T47D (cell line): ENCODE data around the gene ZNF428.

Source experiments
- DNase-seq, 2 experiments: peaks; one replicate each; pipeline versions ENCODE4 v3.0.0 to v3.0.0-alpha.2; 2011 to 2012; ENCODE audit warnings: low read depth in 1 of 2, low spot score in 1 of 2
- JUND ChIP-seq: IDR thresholded peaks from 2 replicates; pipeline ENCODE4 v1.6.1; 2012; ENCODE audit warnings: low read depth
- in situ Hi-C: cut with HindIII; loops from 2 replicates; pipeline ENCODE4 v1.10.0; 2016; ENCODE audit warnings: low sequenced_read_pairs, low pct_unique_long_range_greater_than_20kb

The ZNF428 gene

DNA sequence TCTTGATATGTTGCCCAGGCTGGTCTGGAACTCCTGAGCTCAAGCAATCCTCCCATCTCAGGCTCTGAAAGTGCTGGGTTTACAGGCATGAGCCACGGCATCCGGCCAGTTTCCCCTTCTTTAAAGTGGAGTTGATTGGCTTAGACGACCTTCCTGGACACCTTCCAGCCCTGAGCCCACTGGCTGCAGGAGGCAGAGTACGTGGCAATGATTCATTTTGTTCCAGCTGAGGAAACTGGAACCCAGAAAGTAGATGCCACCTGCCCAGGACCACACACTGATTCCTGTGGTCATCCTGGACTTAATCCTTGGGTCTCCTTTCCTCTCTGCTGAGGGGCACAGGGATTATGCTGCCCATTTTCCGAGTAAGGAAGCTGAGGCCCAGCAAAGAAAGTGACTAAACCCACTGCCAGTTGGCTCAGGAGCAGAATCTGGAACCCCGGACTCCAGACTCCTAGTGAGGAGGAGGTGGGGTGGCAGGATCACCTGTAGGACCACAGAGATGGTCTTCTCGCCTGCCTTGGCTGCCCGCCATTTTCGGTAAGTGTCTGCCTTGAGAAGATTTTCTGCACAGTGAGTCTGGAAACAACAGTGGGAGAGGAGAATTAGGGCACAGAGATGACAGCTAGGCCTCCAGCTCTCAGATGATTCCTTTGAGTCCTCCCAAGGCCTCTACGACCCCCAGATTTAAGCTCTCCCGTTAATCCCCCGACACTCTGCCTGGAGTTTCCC is 44.8 kb downstream of the ZNF428 start:
- TF ChIP-seq JUND: no peak
- DNase-seq: no peak
- in situ Hi-C loops: no loop called here

DNA sequence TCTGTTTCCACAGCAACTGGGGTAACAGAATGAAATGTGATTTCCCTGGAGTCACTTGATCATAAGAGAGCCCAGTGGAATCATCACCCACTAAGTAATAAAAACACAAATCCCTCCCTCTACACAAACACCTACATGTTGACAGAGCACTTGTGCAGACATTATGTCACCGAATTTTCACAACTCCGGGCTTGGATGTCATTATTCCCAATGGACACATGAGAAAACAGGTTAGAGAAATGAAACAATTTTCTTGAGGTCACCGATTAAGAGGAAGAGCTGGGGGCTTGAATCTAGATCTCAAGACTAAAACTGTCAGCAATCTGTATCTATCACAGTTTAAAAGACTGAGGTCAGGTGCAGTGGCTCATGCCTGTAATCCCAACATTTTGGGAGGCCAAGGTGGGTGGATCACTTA is 47.2 kb downstream of the ZNF428 start:
- in situ Hi-C loops: no loop called here
- TF ChIP-seq JUND: no peak
- no peak for DNase-seq

DNA sequence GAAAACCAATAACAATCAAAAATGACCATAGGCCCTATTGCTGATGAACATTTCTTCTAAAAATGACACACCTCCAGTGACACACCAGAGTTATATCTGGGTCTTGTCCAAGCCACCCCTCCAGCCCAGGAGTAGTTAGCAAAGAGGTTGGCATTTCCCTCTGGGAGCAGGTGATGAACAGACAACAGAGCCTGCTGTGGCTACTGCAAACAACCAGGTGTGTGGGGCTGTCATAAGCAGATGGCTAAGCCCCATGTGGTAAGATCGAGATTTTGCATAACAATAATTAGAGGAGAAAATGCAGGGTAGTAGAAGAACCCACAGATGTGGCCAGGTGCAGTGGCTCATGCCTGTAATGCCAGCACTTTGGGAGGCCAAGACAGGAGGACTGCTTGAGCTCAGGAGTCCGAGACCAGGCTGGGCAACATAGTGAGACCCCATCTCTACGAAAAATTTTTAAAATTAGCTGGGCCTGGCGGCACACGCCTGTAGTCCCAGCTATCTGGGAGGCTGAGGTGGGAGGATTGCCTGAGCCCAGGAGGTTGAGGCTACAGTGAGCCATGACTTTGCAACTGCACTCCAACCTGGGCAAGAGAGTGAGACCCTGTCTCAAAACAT is 49.1 kb downstream of the ZNF428 start:
- in situ Hi-C loops: no loop called here
- DNase-seq: no peak
- TF ChIP-seq JUND: no peak

DNA sequence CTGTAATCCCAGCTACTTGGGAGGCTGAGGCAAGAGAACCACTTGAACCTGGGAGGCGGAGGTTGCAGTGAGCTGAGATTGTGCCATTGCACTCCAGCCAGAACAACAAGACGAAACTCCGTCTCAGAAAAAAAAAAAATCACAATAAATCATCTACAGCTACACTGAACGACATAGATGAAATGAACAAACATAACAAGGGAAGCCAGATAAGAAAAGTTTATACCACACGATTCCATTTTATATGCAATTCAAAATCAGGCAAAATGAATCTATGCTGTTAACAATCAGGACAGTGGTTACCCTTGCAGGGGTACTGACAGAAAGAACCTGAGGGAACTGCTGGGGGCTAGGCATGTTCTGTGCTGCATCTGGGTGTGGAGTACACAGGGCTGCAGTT is 49.8 kb downstream of the ZNF428 start:
- DNase-seq: no peak
- no peak for TF ChIP-seq JUND
- in situ Hi-C loops: no loop called here

DNA sequence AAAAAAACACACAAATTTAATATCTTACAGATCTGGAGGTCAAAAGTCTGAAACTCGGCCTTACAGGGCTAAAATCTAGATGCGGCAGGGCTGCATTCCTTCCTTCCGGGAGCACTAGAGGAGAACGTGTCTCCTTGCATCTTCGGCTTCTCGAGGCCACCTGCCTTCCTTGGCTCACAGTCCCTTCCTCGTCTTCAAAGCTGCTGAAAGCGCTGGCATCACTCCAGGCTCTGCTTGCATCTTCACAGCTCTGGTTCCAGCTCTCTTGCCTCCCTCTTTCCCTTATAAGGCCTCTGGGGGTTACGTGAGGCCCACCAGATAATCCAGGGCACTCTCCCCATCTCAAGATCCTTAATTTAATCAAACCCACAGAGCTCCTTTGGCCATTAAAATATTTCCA is 54.6 kb downstream of the ZNF428 start:
- no peak for TF ChIP-seq JUND
- no peak for DNase-seq
- in situ Hi-C loops: no loop called here

DNA sequence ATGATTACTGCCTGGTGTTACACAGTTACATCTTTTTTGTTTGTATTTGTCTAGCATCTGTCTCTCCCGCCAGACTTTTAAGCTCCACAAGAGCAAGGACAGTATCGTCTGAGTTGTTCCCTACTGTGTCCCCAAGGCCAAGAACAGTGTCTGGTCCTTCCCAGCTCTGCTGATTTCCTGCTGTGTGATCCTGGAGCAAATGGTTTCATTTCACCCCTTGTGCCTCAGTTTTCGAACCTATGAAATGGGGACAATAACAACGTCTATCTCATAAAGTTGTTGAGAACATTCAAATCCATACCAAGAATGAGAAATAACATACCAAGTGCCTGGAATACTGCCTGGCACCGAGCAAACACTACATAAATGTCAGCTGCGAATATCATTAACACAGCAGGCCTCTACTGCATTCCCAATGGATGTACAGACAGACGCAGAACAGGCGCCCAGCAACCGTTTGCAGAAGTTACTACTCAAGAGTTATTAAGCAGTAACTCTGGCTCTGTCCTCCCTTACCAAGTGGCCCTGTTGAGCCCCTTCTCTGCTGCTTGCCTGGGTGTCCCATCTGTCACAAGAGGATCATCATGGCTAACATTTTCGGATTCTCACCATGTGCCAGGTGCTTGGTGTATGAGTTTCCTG is 55.5 kb downstream of the ZNF428 start:
- no peak for TF ChIP-seq JUND
- DNase-seq: no peak
- in situ Hi-C loops: no loop called here

DNA sequence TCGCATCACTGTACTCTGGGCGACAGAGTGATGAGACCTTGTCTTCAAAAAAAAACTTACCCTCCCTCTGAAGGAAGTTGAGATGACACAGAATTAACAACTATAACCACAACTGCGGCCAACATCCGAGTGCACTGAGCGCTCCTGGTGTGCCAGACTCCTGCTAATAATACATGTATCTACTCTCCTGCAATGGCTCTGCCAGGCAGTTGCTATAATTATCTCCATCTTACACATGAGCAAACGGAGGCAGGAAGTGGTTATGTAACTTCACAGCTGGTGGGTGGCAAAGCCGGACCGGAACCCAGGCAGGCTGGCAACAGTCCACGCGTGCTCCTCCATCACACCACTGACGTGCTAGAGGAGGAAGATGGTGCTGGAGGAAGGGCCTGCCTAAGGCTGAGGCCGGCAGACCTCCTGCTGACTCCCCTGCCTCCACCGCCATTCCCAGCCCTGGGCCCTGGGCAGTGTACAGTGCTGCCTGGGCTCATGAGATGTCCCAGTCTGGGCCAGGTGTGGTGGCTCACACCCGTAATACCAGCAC is 56.7 kb downstream of the ZNF428 start:
- in situ Hi-C loops: no loop called here
- TF ChIP-seq JUND: no peak
- DNase-seq: no peak

DNA sequence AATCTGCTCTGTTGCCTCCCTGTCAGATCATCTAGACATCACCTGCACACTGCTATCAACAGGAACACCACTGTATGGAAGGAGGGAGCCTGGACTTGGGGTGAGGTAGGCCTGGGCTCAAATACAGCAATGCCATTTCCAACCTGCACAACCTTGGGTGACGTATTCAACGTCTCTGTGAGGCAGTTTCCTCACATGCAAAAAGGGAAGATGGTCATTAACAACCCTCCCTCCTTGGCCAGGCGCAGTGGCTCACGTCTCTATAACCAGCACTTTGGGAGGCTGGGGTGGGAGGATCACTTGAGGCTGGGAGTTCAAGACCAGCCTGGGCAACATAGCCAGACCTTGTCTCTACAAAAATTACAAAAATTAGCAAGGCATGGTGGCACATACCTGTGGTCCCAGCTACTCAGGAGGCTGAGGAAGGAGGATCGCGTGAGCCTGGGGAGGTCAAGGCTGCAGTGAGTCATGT is 57.2 kb downstream of the ZNF428 start:
- no peak for DNase-seq
- in situ Hi-C loops: no loop called here
- TF ChIP-seq JUND: no peak

DNA sequence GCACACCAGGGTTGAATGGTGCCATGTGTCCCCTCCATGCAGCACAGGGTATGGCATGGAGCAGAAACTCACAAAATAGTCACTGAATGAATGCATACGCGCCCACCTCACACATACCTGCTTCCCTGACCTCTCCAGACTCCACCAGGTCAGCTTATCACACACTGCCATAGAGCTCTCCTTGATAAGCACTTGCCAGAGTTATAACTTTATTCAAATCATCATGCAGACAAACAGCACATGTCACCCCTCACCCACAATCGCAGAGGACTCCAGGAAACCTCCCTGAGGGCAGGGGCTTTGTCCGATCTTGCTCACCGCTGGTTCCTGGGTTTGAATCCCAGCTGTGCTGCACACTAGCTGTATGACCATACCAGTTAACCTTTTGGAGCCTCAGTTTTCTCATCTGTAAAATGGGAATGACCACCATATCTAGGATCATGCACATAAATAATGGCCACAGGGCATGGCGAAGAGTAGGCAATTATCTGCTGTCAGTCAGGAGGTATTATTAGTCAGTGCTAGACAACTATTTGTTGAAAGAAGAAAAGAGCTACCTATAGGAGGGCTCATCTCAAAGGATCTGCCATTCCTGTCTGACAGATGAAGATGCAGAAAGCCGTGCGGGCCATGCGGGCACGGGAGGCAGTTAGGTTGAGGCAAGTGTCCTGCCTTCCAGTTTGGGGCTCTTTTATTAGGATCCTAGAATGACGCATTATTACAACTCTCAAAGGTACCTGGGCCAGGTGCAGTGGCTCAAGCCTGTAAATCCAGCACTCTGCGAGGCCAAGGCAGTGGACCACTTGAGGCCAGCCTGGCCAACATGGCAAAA is 58.1 kb downstream of the ZNF428 start:
- in situ Hi-C loops: no loop called here
- TF ChIP-seq JUND: no peak
- no peak for DNase-seq

DNA sequence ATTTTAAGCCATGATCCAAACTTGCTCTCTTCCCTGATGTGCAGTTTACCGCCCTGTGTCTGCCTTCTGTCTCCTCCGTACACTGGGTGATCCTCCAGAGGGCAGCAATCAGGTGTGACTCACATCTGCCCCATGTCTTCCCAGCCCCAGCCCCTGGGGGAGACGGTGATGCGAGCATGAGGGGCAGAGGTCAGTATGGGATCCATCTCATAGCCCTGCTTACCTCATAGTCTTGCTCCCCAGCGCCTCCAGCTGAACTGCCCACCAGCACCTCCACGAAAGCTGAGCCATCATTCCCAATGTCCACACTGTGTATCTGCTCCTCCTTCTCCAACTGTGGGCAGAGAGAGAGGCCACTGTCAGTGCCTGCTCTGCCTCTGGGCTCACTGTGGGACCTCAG is 58.7 kb downstream of the ZNF428 start:
- DNase-seq: no peak
- TF ChIP-seq JUND: no peak
- in situ Hi-C loops: no loop called here
